Gastroesophageal sphincter (tissue), 3 donors: Measurements from ENCODE around the gene BOLA3.

ENCODE experiments used
- CTCF ChIP-seq, 4 experiments: fragments of 200-600 bp in 2 of 4; fragments of 450-650 bp in 2 of 4; sonication (generic) in 1 of 4; IDR thresholded peaks; one replicate each; pipeline ENCODE4 v1.5.1; 2017 to 2019; ENCODE audit warnings: antibody characterized with exemption in 4 of 4, mild to moderate bottlenecking in 2 of 4, moderate library complexity in 2 of 4
- EP300 ChIP-seq: sonication (generic); formaldehyde crosslinking; IDR thresholded peaks from one replicate; pipeline ENCODE4 v1.6.1; 2017; ENCODE audit warnings: antibody characterized with exemption, mild to moderate bottlenecking
- POLR2A ChIP-seq, 2 donors: fragments of 450-650 bp; IDR thresholded peaks; one replicate each; pipeline ENCODE4 v1.6.1; 2017; ENCODE audit warnings: antibody characterized with exemption in 2 of 2, mild to moderate bottlenecking in 2 of 2, moderate library complexity in 1 of 2
- POLR2AphosphoS5 ChIP-seq: sonication (generic); formaldehyde crosslinking; IDR thresholded peaks from one replicate; pipeline ENCODE4 v1.6.1; 2017; ENCODE audit warnings: antibody characterized with exemption

DNA sequence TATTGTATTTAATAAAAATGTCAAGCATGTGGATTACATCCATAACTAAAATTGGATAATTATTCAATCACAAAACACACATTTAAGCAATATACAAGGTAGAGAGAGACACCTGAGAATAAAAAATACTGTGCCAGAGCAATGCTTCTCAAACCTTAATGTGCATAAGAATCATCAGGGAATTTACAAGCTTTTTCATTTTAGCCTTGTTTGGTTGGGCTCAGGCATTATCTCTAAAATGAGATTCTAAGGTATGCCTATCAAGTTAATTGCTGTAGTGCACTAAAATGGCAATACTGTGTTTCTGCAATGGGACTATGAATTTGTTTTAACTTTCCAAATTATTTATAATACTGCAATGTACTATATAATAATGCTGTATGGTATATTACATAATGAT lies 30.0 kb upstream of the BOLA3 start:
- TF ChIP-seq POLR2A (IDR thresholded peaks at IDR 0.05) (no peak), EP300 (no peak), POLR2AphosphoS5 (no peak), CTCF (IDR thresholded peaks at IDR 0.05) (no peak)
